Stimulated activated CD4-positive, alpha-beta T cell treated with anti-CD3 and anti-CD28 coated beads, Interleukin-1b, Interleukin-23, amount 100 ng/mL, for 4 hours (primary cell): Measurements from ENCODE around the gene SIPA1L3.

Experiments used
- DNase-seq, 2 donors: peaks; one replicate each; pipeline ENCODE4 v3.0.0-alpha.2; 2020; ENCODE audit warnings: low read depth in 2 of 2

Gene SIPA1L3

GRCh38 chr19:37947778-37948177 is 40.8 kb downstream of the SIPA1L3 start:
- no peak for DNase-seq

GRCh38 chr19:37948362-37948761 is 41.4 kb downstream of the SIPA1L3 start:
- no peak for DNase-seq

- no peak for DNase-seq
These were observed 43.6 kb downstream of the SIPA1L3 start for GRCh38 chr19:37950471-37951175.

GRCh38 chr19:37951816-37952210 is 44.8 kb downstream of the SIPA1L3 start:
- no peak for DNase-seq

GRCh38 chr19:37953171-37953917 is 46.3 kb downstream of the SIPA1L3 start:
- DNase-seq, result no peak

- DNase-seq, result no peak
These were observed 46.9 kb downstream of the SIPA1L3 start for GRCh38 chr19:37953918-37954303.

GRCh38 chr19:37954421-37954874 is 47.4 kb downstream of the SIPA1L3 start:
- DNase-seq, result no peak

- DNase-seq, result no peak
These were observed 49.0 kb downstream of the SIPA1L3 start for GRCh38 chr19:37955986-37956385.

- DNase-seq, result no peak
These were observed 50.2 kb downstream of the SIPA1L3 start for GRCh38 chr19:37957176-37957575.

- no peak for DNase-seq
These were observed 52.7 kb downstream of the SIPA1L3 start for GRCh38 chr19:37959665-37960114.

GRCh38 chr19:37961198-37961597 is 54.2 kb downstream of the SIPA1L3 start:
- DNase-seq, result no peak

- no peak for DNase-seq
These were observed 56.4 kb downstream of the SIPA1L3 start for GRCh38 chr19:37963190-37963936.

- no peak for DNase-seq
These were observed 57.1 kb downstream of the SIPA1L3 start for GRCh38 chr19:37964109-37964508.

GRCh38 chr19:37966211-37966661 is 59.2 kb downstream of the SIPA1L3 start:
- no peak for DNase-seq

- no peak for DNase-seq
These were observed 59.7 kb downstream of the SIPA1L3 start for GRCh38 chr19:37966662-37967231.

GRCh38 chr19:37969695-37970094 is 62.7 kb downstream of the SIPA1L3 start:
- no peak for DNase-seq

GRCh38 chr19:37970699-37971098 is 63.7 kb downstream of the SIPA1L3 start:
- DNase-seq, result no peak

- no peak for DNase-seq
These were observed 65.8 kb downstream of the SIPA1L3 start for GRCh38 chr19:37972803-37973202.

- DNase-seq, result no peak
These were observed 66.7 kb downstream of the SIPA1L3 start for GRCh38 chr19:37973666-37974065.

- DNase-seq, result no peak
These were observed 68.1 kb downstream of the SIPA1L3 start for GRCh38 chr19:37975071-37975470.

- DNase-seq, result no peak
These were observed 68.8 kb downstream of the SIPA1L3 start for GRCh38 chr19:37975596-37976515.
